Astrocyte (in vitro differentiated cells and primary cell): ENCODE results near the gene SLC39A3. TPM values are rescaled to one million over a fixed set of nuclear protein-coding genes. Genes with fewer than 3 reads are reported as not detected.

Source experiments
- DNase-seq: peaks from one replicate; pipeline ENCODE4 v3.0.0-alpha.2; 2010; ENCODE audit warnings: low read depth
- FAIRE-seq: peaks from 2 replicates; lab custom pipeline; 2011; peaks lifted over from hg19 to GRCh38; lab: Jason Lieb, UNC
- H2AFZ ChIP-seq: 2 replicates; pipeline ENCODE4 v1.6.0; 2012; ENCODE audit warnings: low read depth, low read length, inconsistent platforms
- H3K27ac ChIP-seq: 2 replicates; pipeline ENCODE4 v1.5.1; 2011; ENCODE audit warnings: low read depth, low read length, inconsistent platforms
- H3K27me3 ChIP-seq: 2 replicates; pipeline ENCODE4 v1.6.0; 2011; ENCODE audit warnings: low read length, inconsistent platforms; ENCODE audit not compliant: insufficient read depth
- H3K36me3 ChIP-seq: 2 replicates; pipeline ENCODE4 v1.5.1; 2011; ENCODE audit warnings: low read length, inconsistent platforms; ENCODE audit not compliant: insufficient read depth
- H3K4me1 ChIP-seq: 2 replicates; pipeline ENCODE4 v1.5.1; 2011; ENCODE audit warnings: low read length, inconsistent platforms; ENCODE audit not compliant: insufficient read depth
- H3K4me2 ChIP-seq: 2 replicates; pipeline ENCODE4 v1.6.0; 2012; ENCODE audit warnings: low read length, inconsistent platforms
- H3K4me3 ChIP-seq: 2 replicates; pipeline ENCODE4 v1.5.1; 2011; ENCODE audit warnings: low read depth, mild to moderate bottlenecking, low read length, inconsistent platforms; ENCODE audit not compliant: insufficient read depth
- H3K79me2 ChIP-seq: 2 replicates; pipeline ENCODE4 v1.6.0; 2012; ENCODE audit warnings: mild to moderate bottlenecking, low read length, inconsistent platforms; ENCODE audit not compliant: insufficient read depth
- H3K9ac ChIP-seq: 2 replicates; pipeline ENCODE4 v1.6.0; 2012; ENCODE audit warnings: mild to moderate bottlenecking, low read length, inconsistent platforms
- H3K9me3 ChIP-seq: 2 replicates; pipeline ENCODE4 v1.5.1; 2012; ENCODE audit warnings: low read depth, mild to moderate bottlenecking, low read length, inconsistent platforms; ENCODE audit not compliant: insufficient read depth
- H4K20me1 ChIP-seq: 2 replicates; pipeline ENCODE4 v1.6.0; 2012; ENCODE audit warnings: low read length, inconsistent platforms; ENCODE audit not compliant: insufficient read depth
- H3K27ac Mint-ChIP-seq: one replicate; pipeline ENCODE4 v1.8.0; 2021; ENCODE audit warnings: mild to moderate bottlenecking, mixed read lengths; ENCODE audit not compliant: unreplicated experiment
- H3K27me3 Mint-ChIP-seq: one replicate; pipeline ENCODE4 v1.8.0; 2021; ENCODE audit warnings: low read depth, mixed read lengths; ENCODE audit not compliant: unreplicated experiment
- H3K36me3 Mint-ChIP-seq: one replicate; pipeline ENCODE4 v1.8.0; 2021; ENCODE audit warnings: low read depth, mixed read lengths; ENCODE audit not compliant: unreplicated experiment
- H3K4me1 Mint-ChIP-seq: one replicate; pipeline ENCODE4 v1.8.0; 2021; ENCODE audit warnings: low read depth, mixed read lengths; ENCODE audit not compliant: unreplicated experiment
- H3K4me3 Mint-ChIP-seq: one replicate; pipeline ENCODE4 v1.8.0; 2021; ENCODE audit warnings: mild to moderate bottlenecking, moderate library complexity, mixed read lengths; ENCODE audit not compliant: unreplicated experiment
- H3K9me3 Mint-ChIP-seq: one replicate; pipeline ENCODE4 v1.8.0; 2021; ENCODE audit warnings: mild to moderate bottlenecking, mixed read lengths; ENCODE audit not compliant: unreplicated experiment
- EZH2 ChIP-seq: IDR thresholded peaks from 2 replicates; pipeline ENCODE4 v1.6.1; 2012; ENCODE audit warnings: mild to moderate bottlenecking, low read length, inconsistent platforms; ENCODE audit not compliant: insufficient read depth
- total RNA-seq: library from RNA; stranded (reverse); gene quantifications from 2 replicates; pipeline ENCODE4 v1.2.1, GENCODE V29; 2021
- TF ChIP-seq, protein P1 (sequence below): IDR thresholded peaks from 2 replicates; pipeline ENCODE4 v1.5.1; 2011; ENCODE audit warnings: low read depth, mild to moderate bottlenecking, inconsistent platforms, low read length, moderate library complexity; ENCODE audit not compliant: insufficient read depth

The SLC39A3 gene
- total RNA-seq, 1 donor from 2014 or later: 30.0 TPM

- H3K4me1 Mint-ChIP-seq: no peaks in the 10 kb centered on the region
- no peak overlapping the region for H3K27ac Mint-ChIP-seq
- H3K9me3 Mint-ChIP-seq: peaks cover 10% of the 10 kb centered on the region
- DNase-seq (no peak), FAIRE-seq (no peak)
- H3K27ac ChIP-seq: no peak overlapping the region
- no peaks in the 10 kb centered on the region for H3K79me2 ChIP-seq
- peaks cover 8% of the 10 kb centered on the region for H3K9me3 ChIP-seq
- H3K4me3 Mint-ChIP-seq: no peak overlapping the region
- H3K9ac ChIP-seq: no peak overlapping the region
- H3K27me3 Mint-ChIP-seq: peaks cover 12% of the 10 kb centered on the region
- no peak overlapping the region for H2AFZ ChIP-seq
- no peak overlapping the region for H3K4me2 ChIP-seq
- H3K36me3 Mint-ChIP-seq: peaks cover 8% of the 10 kb centered on the region
- H3K36me3 ChIP-seq: no peaks in the 10 kb centered on the region
- no peak for TF ChIP-seq EZH2
- TF ChIP-seq, protein P1, sequence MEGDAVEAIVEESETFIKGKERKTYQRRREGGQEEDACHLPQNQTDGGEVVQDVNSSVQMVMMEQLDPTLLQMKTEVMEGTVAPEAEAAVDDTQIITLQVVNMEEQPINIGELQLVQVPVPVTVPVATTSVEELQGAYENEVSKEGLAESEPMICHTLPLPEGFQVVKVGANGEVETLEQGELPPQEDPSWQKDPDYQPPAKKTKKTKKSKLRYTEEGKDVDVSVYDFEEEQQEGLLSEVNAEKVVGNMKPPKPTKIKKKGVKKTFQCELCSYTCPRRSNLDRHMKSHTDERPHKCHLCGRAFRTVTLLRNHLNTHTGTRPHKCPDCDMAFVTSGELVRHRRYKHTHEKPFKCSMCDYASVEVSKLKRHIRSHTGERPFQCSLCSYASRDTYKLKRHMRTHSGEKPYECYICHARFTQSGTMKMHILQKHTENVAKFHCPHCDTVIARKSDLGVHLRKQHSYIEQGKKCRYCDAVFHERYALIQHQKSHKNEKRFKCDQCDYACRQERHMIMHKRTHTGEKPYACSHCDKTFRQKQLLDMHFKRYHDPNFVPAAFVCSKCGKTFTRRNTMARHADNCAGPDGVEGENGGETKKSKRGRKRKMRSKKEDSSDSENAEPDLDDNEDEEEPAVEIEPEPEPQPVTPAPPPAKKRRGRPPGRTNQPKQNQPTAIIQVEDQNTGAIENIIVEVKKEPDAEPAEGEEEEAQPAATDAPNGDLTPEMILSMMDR: no peak
- no peak overlapping the region for H3K4me3 ChIP-seq
- H3K27me3 ChIP-seq: no peaks in the 10 kb centered on the region
- H3K4me1 ChIP-seq: peaks cover 9% of the 10 kb centered on the region
- no peaks in the 10 kb centered on the region for H4K20me1 ChIP-seq
Observed at GRCh38 chr19:2716722-2717637, 22.8 kb downstream of the SLC39A3 start.

GRCh38 chr19:2716275-2716650, 23.6 kb downstream of the SLC39A3 start:
- no peak overlapping the region for H3K27ac Mint-ChIP-seq
- Histone ChIP-seq H3K9ac (no peak overlapping the region), H3K9me3 (peaks cover 8% of the 10 kb centered on the region), H2AFZ (no peak overlapping the region), H3K79me2 (no peaks in the 10 kb centered on the region), H3K4me2 (no peak overlapping the region), H3K4me1 (peaks cover 13% of the 10 kb centered on the region), H3K4me3 (no peak overlapping the region), H4K20me1 (no peaks in the 10 kb centered on the region), H3K27ac (no peak overlapping the region), H3K27me3 (no peaks in the 10 kb centered on the region), H3K36me3 (no peaks in the 10 kb centered on the region)
- TF ChIP-seq, protein P1: no peak
- TF ChIP-seq EZH2: no peak
- FAIRE-seq (no peak), DNase-seq (no peak)
- H3K27me3 Mint-ChIP-seq: peaks cover 8% of the 10 kb centered on the region
- H3K4me3 Mint-ChIP-seq: no peak overlapping the region
- H3K4me1 Mint-ChIP-seq: peaks cover 3% of the 10 kb centered on the region
- peaks cover 10% of the 10 kb centered on the region for H3K9me3 Mint-ChIP-seq
- peaks cover 8% of the 10 kb centered on the region for H3K36me3 Mint-ChIP-seq
